H1 (cell line): ENCODE results near the gene AP3B2. TPM values are rescaled to one million over a fixed set of nuclear protein-coding genes. Genes with fewer than 3 reads are reported as not detected.

Experiments used
- CTCF ChIA-PET: fragments of 300-600 bp; sonication (Branson Sonifier 250); formaldehyde crosslinking; loops from one replicate; lab custom pipeline; 2021; ENCODE audit not compliant: partially characterized antibody; lab: Charles Lee
- POLR2A ChIA-PET: fragments of 300-600 bp; sonication (Branson Sonifier 250); formaldehyde crosslinking; loops from one replicate; lab custom pipeline; 2021; ENCODE audit warnings: inconsistent platforms; ENCODE audit not compliant: partially characterized antibody; lab: Charles Lee
- DNase-seq, 2 experiments: peaks; one replicate each; pipeline versions ENCODE4 v3.0.0 to v3.0.0-alpha.2; 2010 to 2022; ENCODE audit warnings: low spot score in 2 of 2, low read depth in 1 of 2, mixed read lengths in 1 of 2
- FAIRE-seq: peaks from 2 replicates; lab custom pipeline; 2011; peaks lifted over from hg19 to GRCh38; lab: Jason Lieb, UNC
- H2AFZ ChIP-seq: 2 replicates; pipeline ENCODE4 v1.8.1; 2012; ENCODE audit warnings: low read length, inconsistent platforms
- H2AK5ac ChIP-seq: 2 replicates; pipeline ENCODE4 v1.6.1; 2013; ENCODE audit warnings: low read depth, low read length
- H2BK120ac ChIP-seq: replicated peaks from 2 replicates; pipeline ENCODE3; 2013; ENCODE audit warnings: low read depth, low read length, inconsistent platforms
- H2BK12ac ChIP-seq: 2 replicates; pipeline ENCODE4 v1.6.1; 2013; ENCODE audit warnings: low read depth, low read length
- H2BK15ac ChIP-seq: 2 replicates; pipeline ENCODE4 v1.6.1; 2013; ENCODE audit warnings: low read length
- H2BK20ac ChIP-seq: 2 replicates; pipeline ENCODE4 v1.6.1; 2013; ENCODE audit warnings: low read length
- H2BK5ac ChIP-seq: 2 replicates; pipeline ENCODE4 v1.6.1; 2013; ENCODE audit warnings: low read depth, low read length
- H3K14ac ChIP-seq: 2 replicates; pipeline ENCODE4 v1.6.1; 2013; ENCODE audit warnings: inconsistent platforms; ENCODE audit not compliant: insufficient read length
- H3K18ac ChIP-seq: 2 replicates; pipeline ENCODE4 v1.6.1; 2013; ENCODE audit warnings: low read length; ENCODE audit errors: extremely low read depth
- H3K23ac ChIP-seq: 2 replicates; pipeline ENCODE4 v1.6.1; 2013; ENCODE audit warnings: inconsistent platforms; ENCODE audit not compliant: insufficient read length
- H3K23me2 ChIP-seq: 2 replicates; pipeline ENCODE4 v1.6.1; 2013; ENCODE audit warnings: low read depth, low read length
- H3K27ac ChIP-seq: 2 replicates; pipeline ENCODE4 v1.6.1; 2011; ENCODE audit warnings: low read depth, low read length, inconsistent platforms
- H3K27me3 ChIP-seq, 4 experiments: replicated peaks in 1 of 4; 1 replicate in 1 of 4; 2 replicates in 3 of 4; pipeline versions ENCODE4 v1.6.1 to v1.8.1; 2011 to 2013; ENCODE audit warnings: low read length in 3 of 4, mild to moderate bottlenecking in 3 of 4, inconsistent platforms in 2 of 4, mixed read lengths in 2 of 4, moderate library complexity in 1 of 4; ENCODE audit not compliant: control insufficient read depth in 3 of 4, insufficient read depth in 3 of 4; ENCODE audit errors: extremely low read depth in 1 of 4
- H3K36me3 ChIP-seq, 4 experiments: 2 replicates each; pipeline versions ENCODE4 v1.6.1 to v1.8.1; 2011 to 2013; ENCODE audit warnings: mild to moderate bottlenecking in 4 of 4, low read length in 3 of 4, moderate library complexity in 2 of 4, control low read depth in 1 of 4, inconsistent platforms in 1 of 4; ENCODE audit not compliant: insufficient read depth in 4 of 4, control insufficient read depth in 2 of 4
- H3K4ac ChIP-seq: replicated peaks from 2 replicates; pipeline ENCODE3; 2013; ENCODE audit warnings: low read length, low read depth, mixed read lengths, inconsistent platforms; ENCODE audit not compliant: insufficient read length
- H3K4me1 ChIP-seq, 4 experiments: replicated peaks in 1 of 4; 1 replicate in 1 of 4; 2 replicates in 3 of 4; pipeline versions ENCODE4 v1.6.1 to v1.8.1; 2011 to 2013; ENCODE audit warnings: low read length in 3 of 4, inconsistent platforms in 2 of 4, mixed read lengths in 1 of 4; ENCODE audit not compliant: insufficient read depth in 4 of 4, control insufficient read depth in 3 of 4
- H3K4me2 ChIP-seq, 2 experiments: 2 replicates each; pipeline versions ENCODE4 v1.6.1 to v1.8.1; 2011 to 2013; ENCODE audit warnings: low read depth in 2 of 2, low read length in 2 of 2, control low read depth in 1 of 2, inconsistent platforms in 1 of 2, mild to moderate bottlenecking in 1 of 2; ENCODE audit not compliant: insufficient read depth in 1 of 2
- H3K4me3 ChIP-seq, 4 experiments: fragments of 200-600, 300-600 bp in 1 of 4; sonication (generic), shearing (Covaris generic), sonication (Bioruptor Twin) in 1 of 4; 2 replicates each; pipeline versions ENCODE4 v1.5.1 to v1.8.1; 2011 to 2016; ENCODE audit warnings: low read length in 4 of 4, low read depth in 3 of 4, control low read depth in 2 of 4, inconsistent platforms in 2 of 4, mild to moderate bottlenecking in 2 of 4, mixed read lengths in 1 of 4, moderate library complexity in 1 of 4; ENCODE audit not compliant: insufficient read depth in 2 of 4; ENCODE audit errors: extremely low read depth in 1 of 4
- H3K56ac ChIP-seq: replicated peaks from 2 replicates; pipeline ENCODE3; 2013; ENCODE audit warnings: low read depth, mild to moderate bottlenecking, mixed read lengths, low read length, inconsistent platforms; ENCODE audit not compliant: insufficient read length
- H3K79me1 ChIP-seq: 2 replicates; pipeline ENCODE4 v1.6.1; 2013; ENCODE audit warnings: low read depth, low read length, control low read depth
- H3K79me2 ChIP-seq, 2 experiments: 2 replicates each; pipeline versions ENCODE4 v1.6.1 to v1.8.1; 2012 to 2013; ENCODE audit warnings: low read length in 2 of 2, mild to moderate bottlenecking in 2 of 2, inconsistent platforms in 1 of 2; ENCODE audit not compliant: insufficient read depth in 2 of 2, control insufficient read depth in 1 of 2
- H3K9ac ChIP-seq, 4 experiments: replicated peaks in 1 of 4; 1 replicate in 1 of 4; 2 replicates in 3 of 4; pipeline versions ENCODE4 v1.6.1 to v1.8.1; 2011 to 2013; ENCODE audit warnings: low read depth in 3 of 4, low read length in 3 of 4, control low read depth in 2 of 4, mild to moderate bottlenecking in 2 of 4, moderate library complexity in 2 of 4, inconsistent platforms in 1 of 4; ENCODE audit errors: extremely low read depth in 1 of 4
- H3K9me3 ChIP-seq, 2 experiments: 2 replicates each; pipeline versions ENCODE4 v1.6.1 to v1.8.1; 2012 to 2013; ENCODE audit warnings: mild to moderate bottlenecking in 2 of 2, moderate library complexity in 2 of 2, control low read depth in 1 of 2, inconsistent platforms in 1 of 2, low read depth in 1 of 2, low read length in 1 of 2, mixed read lengths in 1 of 2; ENCODE audit not compliant: insufficient read depth in 2 of 2
- H4K20me1 ChIP-seq, 2 experiments: replicated peaks in 1 of 2; 2 replicates each; pipeline versions ENCODE3 to v1.8.1; 2011 to 2013; ENCODE audit warnings: inconsistent platforms in 2 of 2, low read length in 2 of 2, mild to moderate bottlenecking in 1 of 2; ENCODE audit not compliant: insufficient read depth in 2 of 2, control insufficient read depth in 1 of 2
- H4K5ac ChIP-seq: 2 replicates; pipeline ENCODE4 v1.6.1; 2013; ENCODE audit warnings: low read length, low read depth, mixed read lengths, inconsistent platforms; ENCODE audit not compliant: insufficient read length
- H4K8ac ChIP-seq: 2 replicates; pipeline ENCODE4 v1.8.0; 2013; ENCODE audit warnings: mild to moderate bottlenecking, moderate library complexity, low read length, inconsistent platforms; ENCODE audit not compliant: insufficient read depth; ENCODE audit errors: extremely low read depth
- H4K91ac ChIP-seq: replicated peaks from 2 replicates; pipeline ENCODE3; 2013; ENCODE audit warnings: low read length, mixed read lengths, inconsistent platforms; ENCODE audit not compliant: insufficient read length
- ASH2L ChIP-seq: fragments of 200-600, 300-600 bp; sonication (generic); IDR thresholded peaks from one replicate; pipeline ENCODE4 v1.7.1; 2017; ENCODE audit warnings: low read length
- BACH1 ChIP-seq: IDR thresholded peaks from 2 replicates; pipeline ENCODE4 v1.6.1; 2012; ENCODE audit warnings: low read length, improper control_type of control experiment
- FOSL1 ChIP-seq: IDR thresholded peaks from 2 replicates; pipeline ENCODE4 v1.6.1; 2011; ENCODE audit warnings: mild to moderate bottlenecking, low read depth, low read length, moderate library complexity; ENCODE audit not compliant: insufficient read depth
- JUND ChIP-seq: IDR thresholded peaks from 2 replicates; pipeline ENCODE4 v1.6.1; 2011; ENCODE audit warnings: mild to moderate bottlenecking, improper control_type of control experiment, low read length
- KDM4A ChIP-seq: IDR thresholded peaks from one replicate; pipeline ENCODE4 v1.7.1; 2012; ENCODE audit warnings: low read depth, mild to moderate bottlenecking, moderate library complexity, low read length, inconsistent platforms; ENCODE audit not compliant: severe bottlenecking
- PHF8 ChIP-seq: fragments of 200-600 bp; sonication (generic); conservative IDR thresholded peaks from 2 replicates; pipeline ENCODE4 v1.7.1; 2012; ENCODE audit warnings: low read depth, mild to moderate bottlenecking, inconsistent platforms, low read length, moderate library complexity
- POLR2AphosphoS5 ChIP-seq: IDR thresholded peaks from 2 replicates; pipeline ENCODE4 v1.6.1; 2011; ENCODE audit warnings: low read depth, low read length
- RBBP5 ChIP-seq: IDR thresholded peaks from 2 replicates; pipeline ENCODE4 v1.7.1; 2012; ENCODE audit warnings: low read depth, mild to moderate bottlenecking, inconsistent platforms, low read length, moderate library complexity, borderline replicate concordance
- SAP30 ChIP-seq: fragments of 300-600 bp; sonication (generic); IDR thresholded peaks from 2 replicates; pipeline ENCODE4 v1.7.1; 2012; ENCODE audit warnings: low read length, moderate library complexity, mild to moderate bottlenecking, inconsistent platforms; ENCODE audit not compliant: insufficient read depth, insufficient replicate concordance
- SRF ChIP-seq: IDR thresholded peaks from 2 replicates; pipeline ENCODE4 v1.6.1; 2011; ENCODE audit warnings: mild to moderate bottlenecking, low read depth, low read length, moderate library complexity
- TCF12 ChIP-seq: IDR thresholded peaks from 2 replicates; pipeline ENCODE4 v1.6.1; 2011; ENCODE audit warnings: low read depth, mild to moderate bottlenecking, low read length
- YY1 ChIP-seq: IDR thresholded peaks from 2 replicates; pipeline ENCODE4 v1.6.1; 2011; ENCODE audit warnings: low read depth, mild to moderate bottlenecking, low read length
- WGBS, 2 experiments: shearing (Covaris generic) in 1 of 2; methylation state at CpG; one replicate each; pipeline versions ENCODE4 v1.1.6 to v1.1.7; 2013 to 2015; ENCODE audit warnings: low lambda C conversion rate in 2 of 2, mixed read lengths in 2 of 2, inconsistent platforms in 1 of 2, low coverage in 1 of 2, missing lambda C conversion rate in 1 of 2; ENCODE audit not compliant: insufficient replicate concordance in 2 of 2, insufficient coverage in 1 of 2, insufficient read length in 1 of 2; ENCODE audit errors: extremely low coverage in 1 of 2, missing lambda C conversion rate in 1 of 2; 5-methylcytosine and 5-hydroxymethylcytosine counted together
- polyA plus RNA-seq, 7 experiments: library from polyadenylated mRNA; depleted of rRNA in 3 of 7; stranded (reverse) in 5 of 7; unstranded in 2 of 7; fragments of >200 nt in 5 of 7; fragments of 200-250 nt in 2 of 7; gene quantifications; 1 replicate in 5 of 7; 2 replicates in 1 of 7; 4 replicates in 1 of 7; pipeline versions ENCODE4 v1.2.1 to v1.2.3, GENCODE V29; 2011 to 2013; ENCODE audit warnings: missing spikeins in 2 of 7, mixed read lengths in 2 of 7
- total RNA-seq: library from RNA; stranded (reverse); fragmentation: NEBNext Ultra II Directional; extraction: Animal tissue kit (Norgen Biotek cat#: 25700); gene quantifications from 2 replicates; pipeline ENCODE4 v1.2.1, GENCODE V29; 2021

The AP3B2 gene
- total and polyA plus RNA-seq, 2 of the 8 experiments (the other 6 are each of a cell fraction or from before 2014, with no cell fraction given): 21.8 to 25.7 TPM

DNA sequence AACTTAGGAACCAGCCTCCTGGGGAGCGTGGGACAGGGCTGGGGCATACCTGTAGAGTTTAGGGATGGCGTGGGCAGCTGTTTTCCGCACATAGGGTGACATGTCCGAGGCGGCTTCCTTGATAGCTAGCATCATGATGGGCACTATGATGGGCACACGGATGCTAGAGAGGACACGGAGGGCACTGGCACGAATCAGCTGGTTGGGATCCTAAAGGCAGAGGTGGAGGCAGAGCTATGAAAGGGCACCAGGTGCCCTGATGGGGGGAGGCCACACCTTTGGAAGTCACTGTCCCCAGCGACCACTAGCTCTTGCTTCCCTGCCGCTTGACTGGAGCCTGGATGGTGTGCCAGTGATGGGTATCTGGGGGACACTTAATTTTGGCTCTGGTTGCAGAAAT is 28.3 kb downstream of the AP3B2 start:
- no peak for DNase-seq
- peak overlapping the region; percentile 25; the same call in 1 of the 2 replicates for H2BK15ac ChIP-seq
- H2AK5ac ChIP-seq: peak overlapping the region; percentile 33
- FAIRE-seq: no peak
- no peaks in the 10 kb centered on the region for H3K79me2 ChIP-seq
- H2BK12ac ChIP-seq: peak overlapping the region; percentile 75; the same call in 1 of the 2 replicates
- 0 out of 2 replicates have a peak overlapping the region, but pooled peaks have one; percentile 47 for H2AFZ ChIP-seq
- H2BK5ac ChIP-seq: peak overlapping the region; percentile 84; the same call in 1 of the 2 replicates
- H3K27me3 ChIP-seq: peaks cover 0 to 10% (median 3%) of the 10 kb centered on the region in 4 experiments; a peak in 4 of 7 replicates
- H4K91ac ChIP-seq: peak overlapping the region; percentile 87
- WGBS, 2 experiments: 91% methylated on average over 10 of the region's 10 CpGs; no CpG with 5 or more reads in 1 of the 2 experiments
- H3K36me3 ChIP-seq: no peaks in the 10 kb centered on the region
- peak overlapping the region; percentile 76 for H4K5ac ChIP-seq
- H3K23me2 ChIP-seq: peaks cover 15% of the 10 kb centered on the region; the same call in 1 of the 2 replicates
- H3K14ac ChIP-seq: no peak overlapping the region
- H3K27ac ChIP-seq: no peak overlapping the region; the same call in 1 of the 2 replicates
- peak overlapping the region; percentile 85; the same call in 1 of the 2 replicates for H3K18ac ChIP-seq
- H3K23ac ChIP-seq: no peak overlapping the region
- POLR2A ChIA-PET: interaction anchor here (1.0 to 3.1 kb wide), 12 partner anchors 10 to 149 kb away, joined by 3 to 15 read pairs (median 6); partner anchors contain the start of genes AP3B2 and RPS17
- H3K4me3 ChIP-seq: peak overlapping the region; percentile 54 to 76 (median 67); a peak in 6 of 8 replicates
- H3K9ac ChIP-seq: peak overlapping the region in 1 of 4 experiments; percentile 82; a peak in 1 of 7 replicates
- H2BK120ac ChIP-seq: no peak overlapping the region
- peak overlapping the region; percentile 94 for H4K8ac ChIP-seq
- H3K79me1 ChIP-seq: no peaks in the 10 kb centered on the region
- peak overlapping the region; percentile 8 for H3K4ac ChIP-seq
- H3K56ac ChIP-seq: peak overlapping the region; percentile 28
- peak overlapping the region; percentile 92 to 97 for H3K4me2 ChIP-seq
- no peak overlapping the region for H2BK20ac ChIP-seq
- no peaks in the 10 kb centered on the region for H4K20me1 ChIP-seq
- peaks cover 0 to 8% (median 3%) of the 10 kb centered on the region in 4 experiments; a peak in 4 of 7 replicates for H3K4me1 ChIP-seq
- H3K9me3 ChIP-seq: no peaks in the 10 kb centered on the region
- CTCF ChIA-PET: interaction anchor here (0.7 to 1.5 kb wide), 13 partner anchors 8 to 316 kb away, joined by 3 to 6 read pairs (median 4); partner anchors contain the start of gene CPEB1
- no peak for TF ChIP-seq TCF12
- TF ChIP-seq ASH2L: no peak
- no peak for TF ChIP-seq FOSL1
- TF ChIP-seq PHF8: no peak
- TF ChIP-seq RBBP5: no peak
- TF ChIP-seq BACH1: no peak
- no peak for TF ChIP-seq SRF
- no peak for TF ChIP-seq YY1
- no peak for TF ChIP-seq SAP30
- TF ChIP-seq JUND: no peak
- no peak for TF ChIP-seq POLR2AphosphoS5
- TF ChIP-seq KDM4A: no peak
